WTC11 (cell line): Measurements from ENCODE around the gene DGUOK. TPM values are rescaled to one million over a fixed set of nuclear protein-coding genes. Genes with fewer than 3 reads are reported as not detected.

Experiments used
- ATAC-seq: fragments of 200-7000 bp; cut with Tn5 transposase; 2 replicates; pipeline ENCODE4 v1.10.0; 2021; ENCODE audit warnings: mild to moderate bottlenecking, moderate library complexity
- CTCF ChIA-PET: fragments of 300-600 bp; sonication (Branson Sonifier 250); formaldehyde crosslinking; loops from one replicate; lab custom pipeline; 2021; ENCODE audit warnings: antibody characterized with exemption; lab: Charles Lee
- POLR2A ChIA-PET: fragments of 350-600 bp; sonication (Branson Sonifier 250); formaldehyde crosslinking; loops from one replicate; lab custom pipeline; 2021; ENCODE audit warnings: antibody characterized with exemption; lab: Charles Lee
- DNase-seq: peaks from one replicate; pipeline ENCODE4 v3.0.0; 2021; ENCODE audit warnings: low spot score
- H3K27ac Mint-ChIP-seq: 2 replicates; pipeline ENCODE4 v1.8.0; 2021; ENCODE audit warnings: mixed read lengths
- H3K27me3 Mint-ChIP-seq: 2 replicates; pipeline ENCODE4 v1.8.0; 2021; ENCODE audit warnings: low read depth, mild to moderate bottlenecking, moderate library complexity, mixed read lengths
- H3K36me3 Mint-ChIP-seq: 2 replicates; pipeline ENCODE4 v1.8.0; 2021; ENCODE audit warnings: mixed read lengths
- H3K4me1 Mint-ChIP-seq: 2 replicates; pipeline ENCODE4 v1.8.0; 2022; ENCODE audit warnings: mixed read lengths
- H3K4me3 Mint-ChIP-seq: 2 replicates; pipeline ENCODE4 v1.8.0; 2021; ENCODE audit warnings: mild to moderate bottlenecking, moderate library complexity, mixed read lengths
- H3K9me3 Mint-ChIP-seq: 2 replicates; pipeline ENCODE4 v1.8.0; 2021; ENCODE audit warnings: mixed read lengths
- ARID4B ChIP-seq: sonication (generic); formaldehyde crosslinking; IDR thresholded peaks from 2 replicates; pipeline ENCODE4 v1.8.0; 2023; ENCODE audit warnings: missing genetic modification reagents, mild to moderate bottlenecking, borderline replicate concordance
- CREB1 ChIP-seq: sonication (generic); formaldehyde crosslinking; IDR thresholded peaks from 2 replicates; pipeline ENCODE4 v1.8.0; 2023; ENCODE audit warnings: mild to moderate bottlenecking, missing genetic modification reagents
- CTCF ChIP-seq: fragments of 200-600 bp; IDR thresholded peaks from 2 replicates; pipeline ENCODE4 v1.8.0; 2022; ENCODE audit warnings: antibody characterized with exemption
- FOXK1 ChIP-seq: sonication (generic); formaldehyde crosslinking; IDR thresholded peaks from 2 replicates; pipeline ENCODE4 v1.8.0; 2022; ENCODE audit warnings: mild to moderate bottlenecking, moderate library complexity, missing genetic modification reagents
- GTF2I ChIP-seq: fragments of 250-450 bp; sonication (Bioruptor Pico); conservative IDR thresholded peaks from 2 replicates; pipeline ENCODE4 v1.4.0; 2021; ENCODE audit warnings: mild to moderate bottlenecking
- JUN ChIP-seq: sonication (generic); formaldehyde crosslinking; IDR thresholded peaks from 2 replicates; pipeline ENCODE4 v1.8.0; 2023; ENCODE audit warnings: mild to moderate bottlenecking, missing genetic modification reagents
- MXD4 ChIP-seq: fragments of 250-450 bp; sonication (Bioruptor Pico); IDR thresholded peaks from 2 replicates; pipeline ENCODE4 v1.8.0; 2021; ENCODE audit warnings: mild to moderate bottlenecking, moderate library complexity, borderline replicate concordance
- NFYB ChIP-seq: sonication (generic); formaldehyde crosslinking; conservative IDR thresholded peaks from 2 replicates; pipeline ENCODE4 v1.8.0; 2022; ENCODE audit warnings: low read depth, missing genetic modification reagents
- NR1H2 ChIP-seq: sonication (generic); formaldehyde crosslinking; IDR thresholded peaks from 2 replicates; pipeline ENCODE4 v1.9.0; 2021; ENCODE audit warnings: mild to moderate bottlenecking, moderate library complexity, missing genetic modification reagents
- OVOL2 ChIP-seq: fragments of 250-450 bp; sonication (Bioruptor Pico); IDR thresholded peaks from 2 replicates; pipeline ENCODE4 v1.9.0; 2021; ENCODE audit warnings: mild to moderate bottlenecking, borderline replicate concordance
- RELA ChIP-seq: sonication (generic); formaldehyde crosslinking; IDR thresholded peaks from 2 replicates; pipeline ENCODE4 v1.8.1; 2022; ENCODE audit warnings: missing genetic modification reagents, mild to moderate bottlenecking, borderline replicate concordance
- SMAD4 ChIP-seq: sonication (generic); formaldehyde crosslinking; IDR thresholded peaks from 2 replicates; pipeline ENCODE4 v1.8.0; 2022; ENCODE audit warnings: mild to moderate bottlenecking, missing genetic modification reagents
- TCF7 ChIP-seq: sonication (generic); formaldehyde crosslinking; IDR thresholded peaks from 2 replicates; pipeline ENCODE4 v1.8.0; 2022; ENCODE audit warnings: mild to moderate bottlenecking, low read depth, missing genetic modification reagents, moderate library complexity
- TEAD1 ChIP-seq: sonication (generic); formaldehyde crosslinking; IDR thresholded peaks from 2 replicates; pipeline ENCODE4 v1.8.0; 2022; ENCODE audit warnings: mild to moderate bottlenecking, missing genetic modification reagents
- USF1 ChIP-seq: sonication (generic); formaldehyde crosslinking; IDR thresholded peaks from 2 replicates; pipeline ENCODE4 v1.8.0; 2022; ENCODE audit warnings: mild to moderate bottlenecking, missing genetic modification reagents
- ZNF121 ChIP-seq: sonication (generic); formaldehyde crosslinking; IDR thresholded peaks from 2 replicates; pipeline ENCODE4 v1.8.0; 2023; ENCODE audit warnings: missing genetic modification reagents
- ZNF219 ChIP-seq: sonication (generic); formaldehyde crosslinking; IDR thresholded peaks from 2 replicates; pipeline ENCODE4 v1.8.0; 2023; ENCODE audit warnings: missing genetic modification reagents, mild to moderate bottlenecking, borderline replicate concordance
- ZNF263 ChIP-seq: sonication (generic); formaldehyde crosslinking; IDR thresholded peaks from 2 replicates; pipeline ENCODE4 v1.8.1; 2022; ENCODE audit warnings: low read depth, mild to moderate bottlenecking, moderate library complexity, missing genetic modification reagents
- ZNF423 ChIP-seq: fragments of 250-450 bp; sonication (Bioruptor Pico); IDR thresholded peaks from 2 replicates; pipeline ENCODE4 v2.1.2; 2022; ENCODE audit warnings: mild to moderate bottlenecking, moderate library complexity
- ZNF425 ChIP-seq: fragments of 250-450 bp; sonication (Bioruptor Pico); conservative IDR thresholded peaks from 2 replicates; pipeline ENCODE4 v1.9.0; 2021; ENCODE audit warnings: mild to moderate bottlenecking
- ZNF512 ChIP-seq: sonication (generic); formaldehyde crosslinking; IDR thresholded peaks from 2 replicates; pipeline ENCODE4 v1.8.1; 2022; ENCODE audit warnings: missing genetic modification reagents, borderline replicate concordance
- total RNA-seq: library from RNA; stranded (reverse); gene quantifications from 3 replicates; pipeline ENCODE4 v1.2.3, GENCODE V29; 2021

DGUOK gene
- total RNA-seq, 1 experiment from 2014 or later: 105 TPM

- Mint-ChIP-seq H3K27ac (0 out of 2 replicates have a peak overlapping the region, but pooled peaks have one; percentile 34), H3K4me1 (no peaks in the 10 kb centered on the region), H3K9me3 (no peaks in the 10 kb centered on the region), H3K27me3 (no peaks in the 10 kb centered on the region), H3K36me3 (peaks cover 63% of the 10 kb centered on the region), H3K4me3 (no peak overlapping the region)
- DNase-seq (no peak), ATAC-seq (no peak)
- ChIA-PET POLR2A (no interaction called here), CTCF (no interaction called here)
- TF ChIP-seq ZNF423 (CRISPR knock-in tag): no peak
- no peak for TF ChIP-seq NFYB (CRISPR knock-in tag)
- TF ChIP-seq NR1H2: no peak
- TF ChIP-seq GTF2I (CRISPR knock-in tag): no peak
- no peak for TF ChIP-seq TEAD1
- no peak for TF ChIP-seq CREB1
- TF ChIP-seq ZNF512 (CRISPR knock-in tag): no peak
- TF ChIP-seq JUN (CRISPR knock-in tag): no peak
- TF ChIP-seq ZNF425: no peak
- TF ChIP-seq ZNF219 (CRISPR knock-in tag): no peak
These were observed 29.7 kb downstream of the DGUOK start for GRCh38 chr2:73956218-73956865.

- DNase-seq (no peak), ATAC-seq (no peak)
- POLR2A ChIA-PET: no interaction called here
- H3K36me3 Mint-ChIP-seq: peaks cover 29% of the 10 kb centered on the region
- H3K9me3 Mint-ChIP-seq: peaks cover 8% of the 10 kb centered on the region
- CTCF ChIA-PET: interaction anchor here (0.7 kb wide), 3 partner anchors 43 to 146 kb away, joined by 3 to 4 read pairs (median 4); no protein-coding TSS in a partner anchor
- H3K27me3 Mint-ChIP-seq: peaks cover 5% of the 10 kb centered on the region; the same call in 1 of the 2 replicates
- H3K4me1 Mint-ChIP-seq: no peaks in the 10 kb centered on the region
- H3K27ac Mint-ChIP-seq: no peak overlapping the region
- H3K4me3 Mint-ChIP-seq: no peak overlapping the region
- no peak for TF ChIP-seq MXD4
- no peak for TF ChIP-seq RELA (CRISPR knock-in tag)
- TF ChIP-seq JUN (CRISPR knock-in tag): no peak
- no peak for TF ChIP-seq SMAD4 (CRISPR knock-in tag)
- TF ChIP-seq ZNF121 (CRISPR knock-in tag): peak; percentile 49; the same call in 1 of the 2 replicates
- no peak for TF ChIP-seq OVOL2
These were observed 34.6 kb downstream of the DGUOK start for GRCh38 chr2:73961274-73961673.

GRCh38 chr2:73961823-73962615 is 35.3 kb downstream of the DGUOK start:
- peaks cover 24% of the 10 kb centered on the region for H3K36me3 Mint-ChIP-seq
- ChIA-PET POLR2A (no interaction called here), CTCF (interaction anchor here (0.7 kb wide), 3 partner anchors 42 to 145 kb away, joined by 3 to 4 read pairs (median 4); no protein-coding TSS in a partner anchor)
- peaks cover 8% of the 10 kb centered on the region for H3K9me3 Mint-ChIP-seq
- no peaks in the 10 kb centered on the region for H3K4me1 Mint-ChIP-seq
- H3K4me3 Mint-ChIP-seq: no peak overlapping the region
- no peak for DNase-seq
- H3K27me3 Mint-ChIP-seq: peaks cover 5% of the 10 kb centered on the region
- peak; percentile 58 for ATAC-seq
- H3K27ac Mint-ChIP-seq: no peak overlapping the region
- no peak for TF ChIP-seq TCF7 (CRISPR knock-in tag)
- no peak for TF ChIP-seq MXD4
- TF ChIP-seq CREB1: no peak
- no peak for TF ChIP-seq CTCF
- TF ChIP-seq FOXK1 (CRISPR knock-in tag): no peak
- no peak for TF ChIP-seq ARID4B (CRISPR knock-in tag)
- no peak for TF ChIP-seq ZNF263 (CRISPR knock-in tag)
- no peak for TF ChIP-seq ZNF423 (CRISPR knock-in tag)
- TF ChIP-seq USF1 (CRISPR knock-in tag): no peak
